Stomach (tissue), 9 donors: Measurements from ENCODE around the gene KCNH1. TPM values are rescaled to one million over a fixed set of nuclear protein-coding genes. Genes with fewer than 3 reads are reported as not detected.

Experiments
- DNase-seq, 2 donors: peaks; one replicate each; pipeline versions ENCODE4 v3.0.0 to v3.0.0-alpha.2; 2013 to 2019
- H3K27ac ChIP-seq, 5 donors: fragments of 200-600 bp in 4 of 5; sonication (generic) in 4 of 5; one replicate each; pipeline ENCODE4 v1.5.1; 2013 to 2019; ENCODE audit warnings: mild to moderate bottlenecking in 1 of 5, moderate library complexity in 1 of 5
- H3K27me3 ChIP-seq, 3 donors: fragments of 200-600 bp; sonication (generic); one replicate each; pipeline ENCODE4 v1.5.1; 2017 to 2019; ENCODE audit warnings: mixed run types in 1 of 3
- H3K36me3 ChIP-seq, 4 donors: fragments of 200-600 bp; sonication (generic); 1 replicate in 3 of 4; 2 replicates in 1 of 4; pipeline ENCODE4 v1.5.1; 2016 to 2019
- H3K4me1 ChIP-seq, 4 donors: fragments of 200-600 bp; sonication (generic); one replicate each; pipeline ENCODE4 v1.5.1; 2016 to 2019
- H3K4me3 ChIP-seq, 4 donors: fragments of 200-600 bp; sonication (generic) in 3 of 4; one replicate each; pipeline ENCODE4 v1.5.1; 2016 to 2019; ENCODE audit warnings: mild to moderate bottlenecking in 1 of 4
- H3K9me3 ChIP-seq, 4 donors: fragments of 200-600 bp; sonication (generic); one replicate each; pipeline ENCODE4 v1.5.1; 2016 to 2019
- EP300 ChIP-seq: sonication (generic); formaldehyde crosslinking; IDR thresholded peaks from one replicate; pipeline ENCODE4 v1.6.1; 2017; ENCODE audit warnings: antibody characterized with exemption
- POLR2A ChIP-seq, 4 donors: fragments of 450-650 bp; IDR thresholded peaks; one replicate each; pipeline ENCODE4 v1.6.1; 2016; ENCODE audit warnings: antibody characterized with exemption in 4 of 4, control low read depth in 2 of 4, mild to moderate bottlenecking in 1 of 4, moderate library complexity in 1 of 4
- POLR2AphosphoS5 ChIP-seq, 3 donors: sonication (generic); formaldehyde crosslinking; IDR thresholded peaks; one replicate each; pipeline ENCODE4 v1.6.1; 2016; ENCODE audit warnings: antibody characterized with exemption in 3 of 3
- WGBS, 5 donors: extraction: QIAGEN DNeasy Blood & Tissue Kit in 3 of 5; methylation state at CpG; one replicate each; pipeline versions ENCODE4 v1.1.5 to v1.1.7; 2013 to 2018; 5-methylcytosine and 5-hydroxymethylcytosine counted together
- intact Hi-C: fragments of 100-400 bp; cut with DNase I; formaldehyde crosslinking; loops from one replicate; pipeline ENCODE4 v1.15.1; 2023; ENCODE audit warnings: low total_unique reads
- polyA plus RNA-seq, 3 donors: library from polyadenylated mRNA; stranded (reverse); fragments of 200-250 nt; gene quantifications; one replicate each; pipeline ENCODE4 v1.2.3, GENCODE V29; 2013
- total RNA-seq, 5 donors: library from RNA; depleted of rRNA; stranded (reverse); fragments of >200 nt; gene quantifications; one replicate each; pipeline versions ENCODE4 v1.1.0 to v1.2.3, GENCODE V29; 2014 to 2016
- TF ChIP-seq, protein P1 (sequence below), 7 experiments: fragments of 450-650 bp in 4 of 7; fragments of 200-600 bp in 3 of 7; sonication (generic) in 3 of 7; IDR thresholded peaks; one replicate each; pipeline ENCODE4 v1.5.1; 2016 to 2019; ENCODE audit warnings: antibody characterized with exemption in 7 of 7, control low read depth in 2 of 7, mild to moderate bottlenecking in 1 of 7
- donor health status: healthy with polysubstance abuse.
- donor health status: Bipolar disorder and iron deficiency.
- donor health status: healthy.

Gene KCNH1
- total and polyA plus RNA-seq, 8 donors = 0.10 to 6.8 (median 3.2) TPM; not detected in 1

DNA sequence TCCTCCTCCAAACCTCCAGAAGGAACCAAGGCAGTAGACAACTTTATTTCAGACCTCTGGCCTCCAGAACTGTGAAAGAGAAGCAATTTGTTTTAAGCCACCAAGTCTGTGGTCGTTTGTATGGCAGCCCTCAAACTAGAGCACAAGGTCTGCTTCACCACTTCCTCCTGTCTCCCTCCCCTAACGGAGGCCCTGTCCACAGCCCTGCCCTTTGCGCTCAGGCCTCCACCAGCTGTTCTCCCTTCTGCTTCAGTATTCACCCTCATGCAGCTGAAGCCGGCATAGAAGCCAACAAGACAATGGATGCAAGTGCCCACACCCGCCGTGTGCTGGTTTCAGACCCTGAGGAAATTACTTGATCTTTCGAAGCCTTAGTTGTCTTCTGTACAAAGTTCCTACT lies 441.2 kb downstream of the KCNH1 start:
- WGBS, 5 donors = 43 to 66% (median 63%) methylated on average over 7 of the region's 7 CpGs

DNA sequence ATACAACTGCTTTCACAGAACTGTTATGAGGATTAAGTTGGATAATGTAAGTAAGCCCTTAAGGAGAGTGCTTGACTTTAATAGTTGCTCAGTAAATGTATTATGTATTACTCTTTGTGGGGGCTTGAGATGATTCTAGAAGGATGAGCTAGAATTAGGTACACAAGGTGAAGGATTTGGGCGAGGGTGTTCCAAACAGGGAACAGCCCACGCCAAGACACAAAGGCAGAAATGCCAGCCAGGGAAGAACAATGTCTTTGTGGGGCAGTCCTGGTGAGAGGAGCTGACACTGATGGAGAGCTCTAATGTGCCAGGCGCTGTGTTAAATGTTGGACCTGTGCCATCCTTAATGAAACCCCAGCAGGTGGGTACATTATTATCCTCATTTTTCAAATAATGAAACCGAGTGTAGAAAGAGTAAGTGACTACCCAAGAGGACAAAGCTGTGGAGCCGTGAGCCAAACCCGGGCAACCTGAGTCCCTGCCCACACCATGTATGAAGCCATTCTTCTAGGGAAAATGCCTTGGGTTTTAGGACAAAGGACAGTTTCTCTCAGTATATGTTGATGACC lies 442.8 kb downstream of the KCNH1 start:
- no peak overlapping the region for H3K27ac ChIP-seq
- 87 to 92% (median 91%) methylated on average over 6 of the region's 6 CpGs for WGBS, 5 donors
- no peaks in the 10 kb centered on the region for H3K36me3 ChIP-seq
- no peaks in the 10 kb centered on the region for H3K9me3 ChIP-seq
- no peaks in the 10 kb centered on the region for H3K4me1 ChIP-seq
- H3K27me3 ChIP-seq = no peaks in the 10 kb centered on the region
- intact Hi-C loops = no loop called here
- DNase-seq = no peak
- TF ChIP-seq, protein P1, sequence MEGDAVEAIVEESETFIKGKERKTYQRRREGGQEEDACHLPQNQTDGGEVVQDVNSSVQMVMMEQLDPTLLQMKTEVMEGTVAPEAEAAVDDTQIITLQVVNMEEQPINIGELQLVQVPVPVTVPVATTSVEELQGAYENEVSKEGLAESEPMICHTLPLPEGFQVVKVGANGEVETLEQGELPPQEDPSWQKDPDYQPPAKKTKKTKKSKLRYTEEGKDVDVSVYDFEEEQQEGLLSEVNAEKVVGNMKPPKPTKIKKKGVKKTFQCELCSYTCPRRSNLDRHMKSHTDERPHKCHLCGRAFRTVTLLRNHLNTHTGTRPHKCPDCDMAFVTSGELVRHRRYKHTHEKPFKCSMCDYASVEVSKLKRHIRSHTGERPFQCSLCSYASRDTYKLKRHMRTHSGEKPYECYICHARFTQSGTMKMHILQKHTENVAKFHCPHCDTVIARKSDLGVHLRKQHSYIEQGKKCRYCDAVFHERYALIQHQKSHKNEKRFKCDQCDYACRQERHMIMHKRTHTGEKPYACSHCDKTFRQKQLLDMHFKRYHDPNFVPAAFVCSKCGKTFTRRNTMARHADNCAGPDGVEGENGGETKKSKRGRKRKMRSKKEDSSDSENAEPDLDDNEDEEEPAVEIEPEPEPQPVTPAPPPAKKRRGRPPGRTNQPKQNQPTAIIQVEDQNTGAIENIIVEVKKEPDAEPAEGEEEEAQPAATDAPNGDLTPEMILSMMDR (IDR thresholded peaks at IDR 0.05) = no peak
- TF ChIP-seq POLR2A (IDR thresholded peaks at IDR 0.05) (no peak), POLR2AphosphoS5 (IDR thresholded peaks at IDR 0.05) (no peak), EP300 (no peak)
- no peak overlapping the region for H3K4me3 ChIP-seq

More for the DNA sequence above, 441.2 kb downstream of the KCNH1 start:
- DNase-seq = peak in 1 of 2 donors; percentile 29
- Histone ChIP-seq H3K27ac (no peak overlapping the region), H3K4me1 (no peaks in the 10 kb centered on the region), H3K36me3 (no peaks in the 10 kb centered on the region), H3K27me3 (no peaks in the 10 kb centered on the region), H3K9me3 (no peaks in the 10 kb centered on the region), H3K4me3 (no peak overlapping the region)
- no peak for TF ChIP-seq POLR2A (IDR thresholded peaks at IDR 0.05)
- TF ChIP-seq POLR2AphosphoS5 (IDR thresholded peaks at IDR 0.05) = no peak
- TF ChIP-seq, protein P1 (IDR thresholded peaks at IDR 0.05) = no peak
- no peak for TF ChIP-seq EP300
- intact Hi-C loops = no loop called here

DNA sequence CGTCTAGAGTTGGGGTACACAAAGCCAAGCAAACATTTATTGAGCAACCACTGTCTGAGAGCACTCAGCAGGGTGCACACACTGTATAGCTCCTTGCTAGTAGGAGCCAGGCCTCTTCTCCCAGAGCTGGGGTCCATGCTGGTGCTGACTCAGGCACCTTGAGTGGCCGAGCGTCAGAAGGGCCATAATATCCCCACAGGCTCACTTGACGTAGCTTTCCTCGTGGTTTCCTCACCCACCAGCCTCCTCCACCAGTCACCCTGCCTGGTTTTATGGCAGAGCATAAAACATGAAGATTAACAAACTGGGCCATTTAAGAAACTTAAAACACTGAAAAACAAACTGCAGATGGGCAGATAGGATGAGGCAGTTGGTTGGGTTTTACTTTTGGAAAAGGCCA lies 443.7 kb downstream of the KCNH1 start:
- WGBS, 5 donors = 85 to 93% (median 92%) methylated on average over 5 of the region's 5 CpGs
- TF ChIP-seq POLR2A (IDR thresholded peaks at IDR 0.05) (no peak), POLR2AphosphoS5 (IDR thresholded peaks at IDR 0.05) (no peak), EP300 (no peak)
- TF ChIP-seq, protein P1 (IDR thresholded peaks at IDR 0.05) = no peak

DNA sequence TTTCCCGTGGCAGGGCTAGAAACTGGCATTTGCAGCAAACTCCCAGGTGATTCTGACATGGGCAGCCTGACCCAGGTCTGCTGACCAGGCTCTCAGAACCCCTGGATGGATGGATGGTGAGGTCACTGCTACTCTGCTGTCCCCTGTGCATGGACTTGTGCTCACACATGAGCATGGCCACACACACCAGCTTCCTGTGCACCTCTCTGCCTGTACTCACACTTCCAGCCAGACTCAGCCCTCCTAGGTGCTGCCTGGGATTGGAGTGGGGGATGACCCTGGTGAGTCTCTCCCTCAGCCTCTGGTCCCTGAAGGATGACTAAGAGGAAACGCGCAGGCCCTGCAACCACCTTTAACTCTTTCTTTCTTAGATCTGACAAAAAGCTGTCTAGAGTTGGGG lies 444.1 kb downstream of the KCNH1 start:
- TF ChIP-seq, protein P1 (IDR thresholded peaks at IDR 0.05) = no peak
- TF ChIP-seq POLR2A (IDR thresholded peaks at IDR 0.05) (no peak), EP300 (no peak), POLR2AphosphoS5 (IDR thresholded peaks at IDR 0.05) (no peak)
- no peaks in the 10 kb centered on the region for H3K27me3 ChIP-seq
- WGBS, 5 donors = 78 to 89% (median 86%) methylated on average over 3 of the region's 3 CpGs
- no peak for DNase-seq
- H3K4me1 ChIP-seq = no peaks in the 10 kb centered on the region
- H3K9me3 ChIP-seq = no peaks in the 10 kb centered on the region
- H3K36me3 ChIP-seq = no peaks in the 10 kb centered on the region
- intact Hi-C loops = no loop called here
- H3K4me3 ChIP-seq = no peak overlapping the region
- H3K27ac ChIP-seq = no peak overlapping the region

More for the DNA sequence above, 443.7 kb downstream of the KCNH1 start:
- DNase-seq = no peak
- no peaks in the 10 kb centered on the region for H3K36me3 ChIP-seq
- no peak overlapping the region for H3K4me3 ChIP-seq
- H3K4me1 ChIP-seq = no peaks in the 10 kb centered on the region
- intact Hi-C loops = no loop called here
- no peak overlapping the region for H3K27ac ChIP-seq
- H3K9me3 ChIP-seq = no peaks in the 10 kb centered on the region
- H3K27me3 ChIP-seq = no peaks in the 10 kb centered on the region
